Activated CD4-positive, alpha-beta T cell treated with anti-CD3 and anti-CD28 coated beads, Interleukin-2, Interleukin-4, amounts not matched to agents 100 ng/mL and 50 ng/mL, durations not matched to agents 16 hours and 8 hours (primary cell): ENCODE data around the gene MPIG6B.

Experiments used
- DNase-seq: peaks from one replicate; pipeline ENCODE4 v3.0.0-alpha.2; 2020; ENCODE audit warnings: low spot score

The MPIG6B gene

DNA sequence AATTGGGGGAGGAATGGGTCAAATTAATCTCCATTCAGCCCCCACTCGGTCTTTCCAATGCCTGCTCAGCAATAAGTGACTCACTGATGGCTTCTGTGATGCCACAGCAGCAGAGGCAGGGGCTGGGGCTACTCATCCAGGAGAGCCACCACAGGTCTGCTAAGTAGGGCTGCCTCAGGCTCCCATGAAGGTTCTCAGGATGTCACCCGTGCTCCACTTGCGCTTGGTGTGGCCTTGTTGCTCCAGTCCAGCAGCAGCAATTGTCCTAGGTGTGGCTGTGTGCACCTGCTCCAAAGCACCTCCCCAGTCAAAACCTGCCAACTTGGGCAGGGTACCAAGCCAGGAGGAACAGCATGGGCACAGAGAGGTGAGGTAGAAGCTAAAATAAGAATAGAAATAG is 1.0 kb upstream of the MPIG6B start:
- DNase-seq, result no peak

DNA sequence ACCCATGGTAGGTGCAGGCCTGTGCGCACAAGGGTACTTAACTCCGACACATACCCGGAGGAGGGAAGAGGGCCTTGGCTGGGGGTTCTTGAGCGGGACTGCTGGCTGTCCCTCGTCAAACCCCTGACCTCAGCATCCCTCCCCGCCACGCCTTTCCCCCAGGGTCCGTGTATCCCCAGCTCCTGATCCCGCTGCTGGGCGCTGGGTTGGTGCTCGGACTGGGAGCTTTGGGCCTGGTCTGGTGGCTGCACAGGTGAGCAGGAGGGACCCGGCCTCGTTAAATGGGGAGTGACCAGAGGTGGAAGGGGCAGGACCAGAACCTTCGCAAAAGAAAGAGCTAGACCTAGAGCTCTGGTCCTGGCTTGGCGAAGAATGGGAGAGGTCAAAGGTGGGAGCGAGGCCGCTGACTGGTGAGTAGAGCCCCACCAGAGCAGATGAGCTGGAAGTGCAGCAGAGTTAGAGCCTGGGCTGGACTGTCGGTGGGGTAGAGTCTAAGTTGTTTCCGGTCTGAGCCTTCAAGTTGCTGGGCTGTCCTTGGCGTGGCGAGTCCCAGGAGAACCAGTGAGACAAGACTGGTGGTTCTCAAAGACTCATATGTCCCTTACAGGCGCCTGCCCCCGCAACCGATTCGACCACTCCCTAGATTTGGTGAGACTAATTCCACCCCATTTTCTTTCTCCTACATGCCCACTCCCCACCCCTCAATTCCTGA is 963 bp downstream of the MPIG6B start:
- no peak for DNase-seq

DNA sequence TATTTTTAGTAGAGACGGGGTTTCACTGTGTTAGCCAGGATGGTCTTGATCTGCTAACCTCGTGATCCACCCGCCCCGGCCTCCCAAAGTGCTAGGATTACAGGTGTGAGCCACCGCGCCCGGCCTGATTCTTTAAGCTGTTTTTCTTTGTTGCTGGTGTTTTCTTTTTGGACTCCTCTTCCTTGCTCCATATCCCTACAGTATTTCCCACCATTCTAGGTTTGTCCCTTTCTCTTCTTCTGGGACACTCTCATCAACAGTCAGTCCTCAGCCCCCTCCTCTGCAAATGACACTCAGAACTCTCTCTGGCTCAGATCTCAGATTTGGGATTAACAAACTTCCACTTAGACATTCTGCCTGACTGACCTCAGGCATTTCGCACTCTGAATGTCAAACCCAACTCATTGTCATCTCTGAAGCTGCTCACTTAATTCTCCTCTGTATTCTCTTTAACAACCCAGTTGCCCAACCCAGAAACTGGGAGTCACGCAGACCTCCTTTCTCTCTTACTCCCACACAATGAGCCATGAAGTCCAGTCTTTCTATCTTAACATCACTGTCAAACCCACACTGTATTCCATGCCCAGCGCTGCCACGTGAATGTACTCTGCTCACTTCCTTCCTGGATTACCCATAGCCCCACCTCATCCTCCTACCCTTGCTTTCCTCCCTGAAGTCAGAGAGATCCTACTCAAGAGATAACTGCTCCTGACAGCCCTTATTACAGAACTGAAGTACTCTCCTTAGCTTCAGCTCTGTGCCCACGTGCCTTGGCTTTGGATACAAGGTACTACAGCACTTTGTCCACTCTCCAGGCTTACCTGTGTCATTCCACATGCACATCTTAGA is 2.6 kb downstream of the MPIG6B start:
- DNase-seq, result no peak

DNA sequence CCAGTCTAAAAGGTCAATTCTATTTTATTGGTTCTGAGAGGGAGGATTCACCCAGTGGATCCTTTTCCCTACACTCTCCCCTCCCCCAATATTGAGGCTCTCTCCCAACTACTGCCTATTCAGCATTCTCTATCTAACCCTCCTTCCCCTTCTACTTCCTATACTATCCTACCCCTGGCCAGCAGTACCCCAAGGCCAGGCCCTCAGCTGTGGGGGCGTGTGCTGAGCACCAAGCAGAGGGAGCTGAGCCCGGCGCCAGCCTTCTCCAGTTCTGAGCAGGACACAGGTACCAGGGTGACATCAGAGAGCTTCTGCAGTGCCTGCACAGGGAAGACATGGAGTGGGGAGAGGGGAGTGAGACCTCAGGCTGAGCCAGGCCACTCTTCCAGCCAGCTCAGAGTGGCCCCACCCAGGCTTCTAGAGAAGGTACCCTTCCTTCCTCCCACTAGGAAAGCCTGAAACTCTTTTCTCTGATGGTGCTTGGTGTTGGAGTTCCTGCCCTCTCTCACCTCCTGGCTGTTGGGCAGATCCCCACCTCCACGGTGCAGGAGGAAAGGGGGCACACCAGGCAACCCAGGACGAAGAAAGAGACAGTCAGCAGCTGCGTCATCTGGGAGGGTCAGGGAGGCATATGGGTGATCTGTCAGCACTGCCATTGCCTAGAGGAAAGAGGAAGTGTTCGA is 4.0 kb downstream of the MPIG6B start:
- no peak for DNase-seq

DNA sequence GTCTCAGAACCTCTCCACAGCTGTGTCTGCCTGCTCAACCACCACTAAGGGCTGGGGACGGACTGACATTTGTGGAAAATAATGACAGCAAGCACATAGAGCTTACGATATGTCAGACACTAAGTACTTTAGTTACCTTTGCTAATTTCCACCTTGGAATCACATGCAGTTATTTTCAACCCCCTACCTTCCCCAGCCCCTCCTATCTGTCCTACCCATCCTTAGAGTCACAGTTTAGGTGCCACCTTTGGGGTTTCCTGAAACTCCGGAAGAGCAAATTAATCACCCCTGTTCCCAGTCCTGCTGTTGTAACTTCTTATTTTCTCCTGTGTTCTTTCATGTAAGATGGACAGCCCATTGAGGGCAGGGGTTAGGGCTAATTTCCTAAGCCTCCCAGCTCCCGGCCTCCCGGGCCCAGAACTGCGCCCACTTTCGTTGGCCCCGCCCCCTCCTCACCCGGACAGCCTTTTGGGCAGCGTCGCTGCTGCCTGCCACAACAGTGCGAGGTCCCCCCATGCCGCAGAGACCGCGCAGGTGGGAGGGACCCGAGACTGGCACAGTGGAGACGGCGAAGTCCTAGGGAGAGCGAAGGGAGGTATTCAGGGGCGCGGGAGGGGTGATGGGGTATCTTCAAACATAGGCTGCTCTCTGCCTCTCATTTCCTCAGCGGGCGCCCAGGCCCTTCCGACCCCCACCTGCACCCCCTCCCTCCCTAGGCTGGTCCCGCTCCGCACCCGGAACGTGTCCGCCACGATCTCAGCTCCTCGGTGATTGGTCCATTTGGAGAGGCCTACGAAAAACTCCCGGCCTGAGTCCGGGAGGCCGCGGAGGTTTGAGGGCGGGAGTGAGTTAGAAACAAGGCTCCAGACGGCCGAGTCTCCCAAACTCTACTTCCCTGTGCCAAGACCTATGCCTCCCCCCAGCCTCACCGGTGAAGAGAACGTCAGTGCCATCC is 4.8 kb downstream of the MPIG6B start:
- DNase-seq, result peak; percentile 20

DNA sequence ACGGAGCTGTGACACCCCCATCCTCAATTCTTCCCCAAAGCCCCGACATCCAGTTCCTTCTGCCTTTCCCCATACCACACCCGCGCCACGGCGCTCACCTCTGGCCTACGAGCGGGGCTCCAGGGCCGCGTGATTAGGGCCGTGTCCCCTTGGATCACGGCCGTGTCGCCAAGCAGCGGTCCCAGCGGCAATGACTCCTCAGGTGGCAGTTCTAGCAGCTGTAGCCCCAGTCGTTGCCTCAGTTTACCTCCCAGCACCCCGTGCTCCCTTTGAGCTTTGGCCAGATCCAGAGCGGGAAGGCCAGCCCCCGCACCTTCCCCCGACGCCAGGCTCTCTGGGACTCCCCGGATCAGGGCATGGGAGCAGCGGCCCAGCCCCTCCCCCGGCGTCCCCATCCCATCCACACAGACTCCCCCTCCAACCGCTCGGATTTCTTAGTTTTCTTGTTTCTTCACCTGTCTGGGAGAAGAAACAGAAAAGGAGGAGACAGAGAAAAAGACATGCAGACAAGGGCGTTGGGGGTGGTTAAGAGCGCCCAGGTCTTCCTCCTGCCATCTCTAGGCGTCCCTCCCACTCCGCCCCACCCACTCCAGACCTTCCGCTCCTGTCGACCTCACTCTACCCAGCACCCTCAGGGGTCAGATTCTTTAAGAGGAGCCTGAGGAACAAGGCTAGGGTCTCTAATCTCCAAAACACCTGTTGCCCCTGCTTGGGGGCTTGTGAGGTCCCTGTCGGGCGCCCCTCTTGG is 5.8 kb downstream of the MPIG6B start, which contains the start of gene DDAH2:
Gene DDAH2 (minus strand): TSS at position 533 of the 748 bp plus-strand sequence. CDS start 138 bp downstream, at position 395.
- DNase-seq, result no peak

DNA sequence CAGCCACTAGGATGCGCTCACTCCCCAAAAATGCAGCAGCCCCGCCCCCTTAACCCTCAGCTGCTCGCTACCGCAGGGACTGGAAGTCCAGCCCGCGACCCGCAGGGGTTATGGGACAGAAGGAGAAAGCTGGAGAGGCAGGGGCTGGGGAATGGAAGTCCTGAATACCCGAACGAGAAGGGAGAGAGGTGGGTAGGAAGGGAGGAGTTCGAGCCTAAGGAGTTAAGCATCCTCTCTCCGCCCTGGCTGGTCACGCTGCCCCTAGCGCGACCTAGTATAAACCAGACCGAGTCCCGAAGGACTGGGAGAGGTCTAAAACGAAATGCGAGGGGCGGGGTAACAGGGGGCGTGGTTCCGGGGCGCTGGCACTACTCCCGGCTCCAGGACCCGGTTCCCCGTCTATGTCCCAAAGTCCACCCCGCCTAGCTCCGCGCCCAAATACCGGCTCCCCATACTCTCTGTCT is 6.4 kb downstream of the MPIG6B start:
- peak; percentile 80 for DNase-seq

DNA sequence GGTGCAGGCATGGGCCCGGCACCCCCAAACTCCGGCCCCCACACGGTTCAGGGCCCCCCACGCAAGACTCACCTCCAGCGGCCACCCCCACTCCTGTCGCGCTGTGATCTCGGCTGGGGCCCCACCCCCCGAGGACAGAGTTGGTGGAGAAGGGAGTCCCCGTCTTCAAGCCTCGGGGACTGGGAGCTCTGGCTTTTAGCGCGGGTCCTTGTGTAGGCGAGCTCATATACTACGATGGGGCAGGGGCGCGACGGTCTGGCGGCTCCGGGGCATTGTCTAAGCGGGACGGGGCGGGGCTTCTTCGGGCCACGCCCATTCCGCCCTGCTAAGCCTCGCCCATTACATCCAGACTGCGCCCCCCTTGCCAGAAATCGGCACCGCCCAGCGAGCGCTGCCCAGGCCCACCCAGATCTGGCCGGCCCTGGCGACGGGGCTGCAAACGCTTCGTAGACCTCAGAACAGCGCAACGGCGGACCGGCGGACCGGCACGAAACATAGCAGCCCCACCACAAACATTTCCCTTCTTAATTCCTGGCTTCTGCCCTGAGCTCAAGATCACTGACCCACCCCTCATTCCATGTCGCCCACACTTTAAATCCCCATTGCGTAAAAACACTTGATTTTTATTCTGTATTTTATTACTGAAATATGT is 6.9 kb downstream of the MPIG6B start:
- peak; percentile 66 for DNase-seq

DNA sequence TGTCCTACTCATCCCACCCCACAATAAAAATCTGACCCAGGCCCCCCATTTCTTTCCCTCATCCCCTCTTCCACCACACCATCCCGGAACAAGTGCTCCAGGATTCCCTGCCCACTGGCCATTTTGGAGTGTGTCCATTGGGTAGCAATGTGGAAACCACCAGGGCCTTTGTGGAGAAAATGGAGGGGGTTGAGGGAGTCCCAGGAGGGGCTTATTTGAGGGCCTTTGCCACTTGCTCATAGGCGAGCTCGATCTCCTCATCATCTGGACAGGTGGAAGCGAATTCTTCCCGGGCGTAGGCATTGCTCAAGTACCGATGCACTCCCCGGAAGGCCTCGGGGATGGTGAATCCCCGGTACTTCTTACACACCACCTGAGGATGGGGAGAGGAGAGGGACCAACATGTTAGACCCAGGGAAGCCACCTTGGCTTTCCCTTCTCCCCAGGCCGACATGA is 7.5 kb downstream of the MPIG6B start:
- no peak for DNase-seq

DNA sequence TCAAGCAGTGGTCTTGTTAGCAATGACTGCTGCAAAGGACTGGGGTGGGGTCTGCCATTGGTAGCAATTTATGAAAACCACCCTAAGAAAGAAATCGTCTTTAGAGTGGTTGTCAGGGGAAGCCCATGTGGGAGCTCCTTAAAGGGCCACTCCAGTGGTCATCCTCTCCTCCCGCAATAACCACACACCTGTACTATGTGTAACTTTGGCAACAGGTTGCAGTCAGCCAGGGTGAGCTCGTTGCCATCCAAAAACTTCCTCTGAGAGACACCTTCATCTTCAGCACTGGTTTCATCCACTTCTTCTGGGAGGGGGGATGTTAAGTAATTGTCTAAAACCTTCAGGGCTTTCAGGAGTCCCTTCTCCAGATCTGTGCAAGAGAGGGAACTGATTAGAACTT is 8.9 kb downstream of the MPIG6B start:
- no peak for DNase-seq

DNA sequence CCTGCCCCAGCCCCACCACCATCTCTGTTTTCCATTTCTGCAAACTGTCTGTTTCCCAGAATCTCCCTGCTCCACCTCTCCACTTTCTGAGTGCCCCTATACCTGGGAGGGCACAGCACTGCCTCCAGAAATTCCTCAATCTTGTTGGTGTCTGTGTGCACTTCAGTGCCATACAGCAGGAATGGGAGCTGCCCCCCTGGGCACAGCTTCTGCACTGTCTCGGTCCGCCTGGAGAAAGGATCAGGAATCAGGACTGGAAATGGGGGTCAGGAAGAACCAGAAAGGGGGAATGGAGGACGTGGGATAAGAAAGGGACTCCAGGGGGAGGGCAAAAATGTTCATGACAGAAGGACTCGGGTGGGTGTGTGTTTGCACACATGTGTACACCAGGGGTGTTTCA is 10.6 kb downstream of the MPIG6B start:
- no peak for DNase-seq

DNA sequence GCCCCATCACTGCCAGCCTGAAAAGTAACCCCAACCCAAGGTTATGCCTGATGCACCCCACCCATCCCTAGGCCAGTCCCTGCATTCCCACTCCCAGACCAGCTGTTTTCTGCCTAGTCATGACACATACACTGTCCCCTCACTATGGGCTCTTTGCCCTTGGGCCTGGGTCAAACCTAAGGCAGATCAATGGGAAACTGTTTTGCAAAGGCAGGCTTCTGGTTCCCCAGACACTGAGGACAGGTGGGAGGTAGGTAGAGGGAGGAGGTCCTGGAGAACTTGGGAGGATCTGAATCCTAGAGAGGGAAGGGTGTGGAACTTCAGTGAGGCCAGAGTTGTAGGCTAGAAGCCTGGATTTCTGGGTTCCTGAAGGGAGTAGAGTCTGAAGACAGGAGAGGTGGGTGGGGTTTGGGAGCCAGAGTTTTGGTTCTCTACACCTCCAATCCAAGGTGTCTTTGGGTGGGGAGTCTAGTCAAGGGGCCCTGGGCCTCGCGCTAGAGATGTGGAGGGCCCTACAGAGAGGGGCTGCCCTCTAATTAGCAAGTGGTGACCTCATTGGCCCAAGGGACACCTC is 11.2 kb downstream of the MPIG6B start:
- no peak for DNase-seq

DNA sequence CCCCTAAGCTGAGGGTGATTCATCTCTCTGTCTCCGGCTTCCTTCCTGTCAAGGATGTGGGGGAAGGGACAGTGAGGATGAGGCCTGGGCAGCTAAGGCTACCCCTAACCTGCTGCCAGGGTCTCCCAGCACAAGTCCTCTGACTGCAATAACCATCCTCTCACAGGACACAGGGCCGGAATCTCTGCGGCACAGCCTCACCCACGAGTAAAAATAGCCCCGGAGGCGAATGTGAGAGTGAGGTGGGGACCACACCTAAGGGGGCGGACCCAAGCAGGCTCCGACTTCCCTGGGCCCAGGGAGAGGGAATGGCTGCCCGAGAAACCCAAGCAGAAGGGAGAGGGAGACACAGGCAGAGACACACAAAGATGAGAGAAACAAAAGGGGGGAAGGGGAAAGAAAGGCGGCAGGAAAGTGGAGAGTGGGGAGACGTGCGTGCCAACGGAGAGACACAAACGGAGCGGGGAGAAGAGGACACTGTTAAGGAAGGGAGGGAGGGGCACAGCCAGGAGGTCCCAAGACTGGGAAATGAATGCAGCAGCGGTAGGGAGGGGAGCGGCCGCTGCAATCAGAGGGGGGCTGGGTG is 11.7 kb downstream of the MPIG6B start:
- DNase-seq, result peak; percentile 82

DNA sequence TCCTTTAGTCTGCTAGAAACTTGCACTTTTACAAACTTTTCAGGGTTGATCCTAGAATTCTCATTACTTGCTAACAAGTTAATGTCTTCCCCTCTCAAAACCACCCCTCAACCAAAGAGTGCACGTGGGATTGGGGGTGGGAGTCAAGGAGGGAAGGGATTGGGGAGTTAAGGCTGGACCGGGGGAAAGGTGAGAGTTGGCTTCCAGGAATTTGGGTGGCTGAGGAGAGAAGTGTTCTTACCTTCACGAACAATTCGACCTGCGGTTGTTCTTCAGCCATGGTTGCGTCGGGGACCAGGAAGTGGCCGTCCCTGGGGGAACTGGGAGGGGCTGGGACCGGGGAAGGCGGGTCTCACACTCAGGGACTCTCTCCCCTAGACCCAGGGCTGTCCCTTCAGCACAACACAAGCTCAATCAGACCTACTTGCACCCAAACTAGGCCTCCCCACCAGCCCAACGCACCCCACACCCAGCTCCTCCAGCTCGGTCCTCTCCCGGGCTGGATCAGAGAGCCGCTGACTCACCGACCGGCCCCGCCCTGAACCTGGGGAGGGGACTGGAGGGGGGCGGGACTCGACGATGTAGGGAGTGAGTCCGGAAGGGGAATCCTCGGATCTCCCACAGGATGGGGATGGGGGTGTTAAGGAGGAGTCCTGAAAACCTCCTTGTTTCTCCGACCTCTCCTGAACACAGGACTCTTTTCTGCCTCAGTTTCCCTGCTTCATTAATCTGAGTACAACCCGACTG is 13.0 kb downstream of the MPIG6B start, which contains the start of gene CLIC1:
Gene CLIC1 (minus strand): TSS at position 510 of the 747 bp plus-strand sequence. CDS start 230 bp downstream, at position 280.
- peak; percentile 86 for DNase-seq

DNA sequence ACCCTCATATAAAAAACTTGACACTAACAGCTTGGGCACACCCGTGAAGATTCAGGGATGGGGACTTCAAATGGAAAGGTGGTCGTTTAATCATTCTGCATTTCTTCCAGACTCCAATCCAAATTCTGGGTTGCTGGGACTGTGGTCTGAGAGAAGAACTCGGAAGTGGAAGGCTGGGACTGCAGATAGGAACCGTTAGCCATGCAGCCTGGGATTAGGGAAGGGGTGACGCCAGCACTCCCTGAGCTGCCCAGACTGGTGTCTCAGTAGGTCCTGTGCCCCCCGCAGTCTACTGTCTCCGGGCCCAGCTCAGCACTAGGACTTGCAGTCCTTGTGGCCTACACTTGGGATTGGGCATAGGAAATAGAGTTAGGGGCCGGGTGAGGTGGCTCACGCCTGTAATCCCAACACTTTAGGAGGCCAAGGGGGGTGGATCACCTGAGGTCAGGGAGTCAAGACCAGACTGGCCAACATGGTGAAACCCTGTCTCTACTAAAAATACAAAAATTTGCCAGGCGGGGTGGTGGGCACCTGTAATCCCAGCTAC is 13.7 kb downstream of the MPIG6B start:
- no peak for DNase-seq

DNA sequence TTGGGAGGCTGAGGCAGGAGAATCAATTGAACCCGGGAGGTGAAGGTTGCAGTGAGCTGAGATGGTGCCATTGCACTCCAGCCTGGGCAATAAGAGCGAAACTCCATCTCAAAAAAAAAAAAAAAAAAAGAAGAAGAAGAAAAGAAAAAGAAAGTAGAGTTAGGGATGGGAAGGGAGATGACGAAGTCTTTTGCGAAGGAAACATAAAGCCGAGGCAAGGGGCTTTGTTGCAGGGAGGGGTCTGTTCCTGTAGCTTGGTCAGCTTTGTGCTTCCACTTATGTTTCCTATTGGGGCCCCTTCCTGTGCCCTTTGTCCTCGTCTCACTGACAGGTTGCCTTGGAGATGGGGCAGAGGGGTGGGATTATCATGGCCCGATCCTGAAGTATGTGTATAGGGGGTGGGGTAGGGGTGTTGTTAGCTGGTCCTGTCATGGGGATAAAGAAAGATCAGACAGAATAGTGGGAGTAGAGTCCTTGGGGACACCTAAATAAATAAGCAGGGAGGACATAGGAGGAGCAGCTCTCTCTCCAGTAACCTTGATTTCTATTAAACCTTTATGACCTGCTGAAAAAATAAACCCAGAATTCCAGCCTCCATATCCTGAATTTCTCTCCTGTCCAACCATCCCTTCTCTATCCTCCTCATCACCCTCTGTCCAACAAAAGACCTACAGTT is 14.3 kb downstream of the MPIG6B start:
- peak; percentile 35 for DNase-seq
